Testis (tissue), 3 donors: Measurements from ENCODE around the gene TBC1D21. TPM values are rescaled to one million over a fixed set of nuclear protein-coding genes. Genes with fewer than 3 reads are reported as not detected.

Source experiments
- DNase-seq: peaks from one replicate; pipeline ENCODE4 v3.0.0-alpha.2; 2019
- H3K27ac ChIP-seq, 2 donors: fragments of 200-600 bp; sonication (generic); one replicate each; pipeline ENCODE4 v1.5.1; 2019
- H3K27me3 ChIP-seq: fragments of 200-600 bp; sonication (generic); one replicate; pipeline ENCODE4 v1.5.1; 2019
- H3K36me3 ChIP-seq: fragments of 200-600 bp; sonication (generic); one replicate; pipeline ENCODE4 v1.5.1; 2017; ENCODE audit warnings: low read depth; ENCODE audit errors: missing control alignments
- H3K4me1 ChIP-seq: fragments of 200-600 bp; sonication (generic); one replicate; pipeline ENCODE4 v1.5.1; 2019
- H3K4me3 ChIP-seq, 2 donors: fragments of 200-600 bp; sonication (generic); one replicate each; pipeline ENCODE4 v1.5.1; 2017 to 2019
- H3K9me3 ChIP-seq: fragments of 200-600 bp; sonication (generic); one replicate; pipeline ENCODE4 v1.5.1; 2017
- POLR2A ChIP-seq: fragments of 450-650 bp; IDR thresholded peaks from one replicate; pipeline ENCODE4 v1.6.1; 2017; ENCODE audit warnings: antibody characterized with exemption, mild to moderate bottlenecking, moderate library complexity
- WGBS, 2 donors: methylation state at CpG; one replicate each; pipeline ENCODE4 v1.1.5; 2018; 5-methylcytosine and 5-hydroxymethylcytosine counted together
- intact Hi-C: fragments of 100-400 bp; cut with DNase I; formaldehyde crosslinking; loops from one replicate; pipeline ENCODE4 v1.15.1; 2023; ENCODE audit warnings: low total_unique reads
- polyA plus RNA-seq: library from polyadenylated mRNA; stranded (reverse); fragments of 350-450 nt; fragmentation: Illumina TruSeq; extraction: RNeasy Lipid Tissue Mini Kit (QIAGEN cat#74804); gene quantifications from one replicate; pipeline ENCODE4 v1.2.3, GENCODE V29; 2014; ENCODE audit warnings: low read depth, low replicate concordance; ENCODE audit not compliant: insufficient read depth
- total RNA-seq, 2 donors: library from RNA; depleted of rRNA; stranded (reverse); fragments of >200 nt; gene quantifications; one replicate each; pipeline ENCODE4 v1.2.3, GENCODE V29; 2016
- TF ChIP-seq, protein P1 (sequence below), 3 experiments: fragments of 450-650 bp in 2 of 3; fragments of 200-600 bp in 1 of 3; sonication (generic) in 1 of 3; IDR thresholded peaks; one replicate each; pipeline ENCODE4 v1.5.1; 2016 to 2019; ENCODE audit warnings: antibody characterized with exemption in 3 of 3, mild to moderate bottlenecking in 2 of 3, moderate library complexity in 1 of 3

The TBC1D21 gene
- total and polyA plus RNA-seq, 3 donors from 2014 or later = 17.9 to 80.2 (median 47.6) TPM

DNA sequence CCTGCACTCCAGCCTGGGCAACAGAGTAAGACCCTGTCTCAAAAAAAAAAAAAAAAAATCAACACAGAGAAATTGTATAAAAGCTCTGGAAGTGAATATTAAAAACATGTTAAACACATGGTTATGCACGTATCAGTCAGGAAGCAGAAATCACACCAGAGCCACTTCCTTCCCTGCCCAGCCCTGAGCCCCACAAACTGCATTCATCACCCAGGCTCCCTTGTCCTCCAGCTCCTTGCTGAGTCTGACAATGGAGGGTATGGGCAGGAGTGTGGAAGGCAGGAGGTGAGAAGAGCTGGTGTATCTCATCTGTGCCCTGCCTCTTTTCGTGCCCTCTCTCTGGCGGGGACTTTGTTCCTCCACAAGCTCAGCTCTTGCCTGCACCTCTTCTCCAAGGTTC, 40.8 kb downstream of the TBC1D21 start:
- WGBS, 2 donors = 78 to 86% methylated on average over 3 of the region's 3 CpGs
- TF ChIP-seq, protein P1, sequence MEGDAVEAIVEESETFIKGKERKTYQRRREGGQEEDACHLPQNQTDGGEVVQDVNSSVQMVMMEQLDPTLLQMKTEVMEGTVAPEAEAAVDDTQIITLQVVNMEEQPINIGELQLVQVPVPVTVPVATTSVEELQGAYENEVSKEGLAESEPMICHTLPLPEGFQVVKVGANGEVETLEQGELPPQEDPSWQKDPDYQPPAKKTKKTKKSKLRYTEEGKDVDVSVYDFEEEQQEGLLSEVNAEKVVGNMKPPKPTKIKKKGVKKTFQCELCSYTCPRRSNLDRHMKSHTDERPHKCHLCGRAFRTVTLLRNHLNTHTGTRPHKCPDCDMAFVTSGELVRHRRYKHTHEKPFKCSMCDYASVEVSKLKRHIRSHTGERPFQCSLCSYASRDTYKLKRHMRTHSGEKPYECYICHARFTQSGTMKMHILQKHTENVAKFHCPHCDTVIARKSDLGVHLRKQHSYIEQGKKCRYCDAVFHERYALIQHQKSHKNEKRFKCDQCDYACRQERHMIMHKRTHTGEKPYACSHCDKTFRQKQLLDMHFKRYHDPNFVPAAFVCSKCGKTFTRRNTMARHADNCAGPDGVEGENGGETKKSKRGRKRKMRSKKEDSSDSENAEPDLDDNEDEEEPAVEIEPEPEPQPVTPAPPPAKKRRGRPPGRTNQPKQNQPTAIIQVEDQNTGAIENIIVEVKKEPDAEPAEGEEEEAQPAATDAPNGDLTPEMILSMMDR (IDR thresholded peaks at IDR 0.05) = no peak
- no peak for TF ChIP-seq POLR2A
- Histone ChIP-seq H3K4me3 (no peak overlapping the region), H3K9me3 (no peaks in the 10 kb centered on the region), H3K27ac (no peak overlapping the region), H3K27me3 (no peaks in the 10 kb centered on the region), H3K36me3 (no peaks in the 10 kb centered on the region), H3K4me1 (no peaks in the 10 kb centered on the region)
- intact Hi-C loops = no loop called here
- DNase-seq = no peak

DNA sequence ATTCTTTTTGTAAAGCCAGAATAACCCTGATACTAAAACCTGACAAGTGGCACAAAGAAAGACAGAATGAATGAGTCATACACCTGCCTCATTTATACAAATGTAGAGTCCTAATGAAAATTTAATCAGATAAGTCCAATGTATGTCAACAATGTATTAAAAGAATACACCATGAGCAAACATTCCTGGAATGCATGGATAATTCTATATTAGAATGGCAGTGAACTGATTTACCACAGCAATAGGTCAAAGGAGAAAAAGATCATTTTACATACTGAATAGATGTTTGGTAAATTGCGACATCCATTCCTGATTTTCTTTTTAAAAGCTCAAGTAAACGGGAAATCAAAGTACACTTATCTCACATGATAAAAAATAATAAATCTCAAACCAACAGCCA, 41.7 kb downstream of the TBC1D21 start:
- no peak for DNase-seq
- no peaks in the 10 kb centered on the region for H3K27me3 ChIP-seq
- 76 to 79% methylated on average over 2 of the region's 2 CpGs for WGBS, 2 donors

DNA sequence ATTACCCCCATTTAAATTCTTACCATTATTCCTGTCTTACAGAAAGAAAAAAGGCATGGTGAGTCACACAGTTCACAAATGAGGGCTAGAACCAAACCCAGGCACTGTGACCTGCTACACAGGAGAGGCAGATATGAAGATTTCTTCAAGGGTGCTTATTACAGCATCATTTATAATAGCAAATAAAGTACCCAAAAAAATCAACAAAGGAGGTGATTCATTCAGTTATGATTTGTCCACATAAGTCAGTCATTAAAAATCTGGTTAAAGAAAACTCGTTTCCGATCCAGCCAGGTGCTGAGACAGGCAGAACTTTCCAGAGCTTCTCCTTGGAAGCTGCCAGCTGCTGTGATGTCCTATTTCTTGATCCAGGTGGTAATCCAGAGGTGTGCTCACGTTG, 45.4 kb downstream of the TBC1D21 start:
- H3K36me3 ChIP-seq = no peaks in the 10 kb centered on the region
- no peaks in the 10 kb centered on the region for H3K9me3 ChIP-seq
- H3K4me1 ChIP-seq = peaks cover 22% of the 10 kb centered on the region
- intact Hi-C loops = no loop called here
- H3K4me3 ChIP-seq = no peak overlapping the region
- TF ChIP-seq POLR2A = no peak
- TF ChIP-seq, protein P1 (IDR thresholded peaks at IDR 0.05) = no peak
- DNase-seq = no peak
- no peaks in the 10 kb centered on the region for H3K27me3 ChIP-seq
- no peak overlapping the region for H3K27ac ChIP-seq
- 94 to 96% methylated on average over 3 of the region's 3 CpGs for WGBS, 2 donors

More for the DNA sequence above, 41.7 kb downstream of the TBC1D21 start:
- Histone ChIP-seq H3K9me3 (no peaks in the 10 kb centered on the region), H3K27ac (no peak overlapping the region), H3K36me3 (no peaks in the 10 kb centered on the region), H3K4me3 (no peak overlapping the region), H3K4me1 (no peaks in the 10 kb centered on the region)
- intact Hi-C loops = no loop called here
- TF ChIP-seq, protein P1 (IDR thresholded peaks at IDR 0.05) = no peak
- no peak for TF ChIP-seq POLR2A

DNA sequence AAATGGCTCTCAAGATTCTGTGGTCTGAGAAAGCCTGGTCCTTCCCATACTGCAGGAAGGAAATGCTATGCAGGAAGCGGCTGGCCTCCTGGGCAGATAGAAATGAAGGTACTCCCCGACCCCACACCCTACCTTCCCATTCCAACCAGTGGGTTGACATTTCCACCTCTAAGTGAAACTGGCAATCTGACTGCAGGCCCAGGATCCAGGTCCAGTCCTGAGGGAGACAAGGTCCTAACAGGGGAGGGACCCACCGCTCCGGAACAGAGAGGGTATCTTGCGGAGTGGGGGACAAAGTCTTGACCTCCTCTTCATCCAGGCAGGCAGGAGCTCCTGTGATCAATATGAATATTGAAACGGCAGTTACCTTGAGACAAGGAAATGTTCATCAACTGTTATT, 46.3 kb downstream of the TBC1D21 start:
- H3K36me3 ChIP-seq = no peaks in the 10 kb centered on the region

More for the DNA sequence above, 46.3 kb downstream of the TBC1D21 start:
- H3K27ac ChIP-seq = no peak overlapping the region
- no peak for TF ChIP-seq POLR2A
- TF ChIP-seq, protein P1 (IDR thresholded peaks at IDR 0.05) = no peak
- 91 to 96% methylated on average over 6 of the region's 6 CpGs for WGBS, 2 donors
- intact Hi-C loops = no loop called here
- no peaks in the 10 kb centered on the region for H3K9me3 ChIP-seq
- peaks cover 32% of the 10 kb centered on the region for H3K4me1 ChIP-seq
- DNase-seq = no peak
- no peaks in the 10 kb centered on the region for H3K27me3 ChIP-seq
- no peak overlapping the region for H3K4me3 ChIP-seq
